WTC11 (cell line): ENCODE data around the gene OBSL1. TPM values are rescaled to one million over a fixed set of nuclear protein-coding genes. Genes with fewer than 3 reads are reported as not detected.

Source experiments
- ATAC-seq: fragments of 200-7000 bp; cut with Tn5 transposase; 2 replicates; pipeline ENCODE4 v1.10.0; 2021; ENCODE audit warnings: mild to moderate bottlenecking, moderate library complexity
- CTCF ChIA-PET: fragments of 300-600 bp; sonication (Branson Sonifier 250); formaldehyde crosslinking; loops from one replicate; lab custom pipeline; 2021; ENCODE audit warnings: antibody characterized with exemption; lab: Charles Lee
- POLR2A ChIA-PET: fragments of 350-600 bp; sonication (Branson Sonifier 250); formaldehyde crosslinking; loops from one replicate; lab custom pipeline; 2021; ENCODE audit warnings: antibody characterized with exemption; lab: Charles Lee
- DNase-seq: peaks from one replicate; pipeline ENCODE4 v3.0.0; 2021; ENCODE audit warnings: low spot score
- H3K27ac Mint-ChIP-seq: 2 replicates; pipeline ENCODE4 v1.8.0; 2021; ENCODE audit warnings: mixed read lengths
- H3K27me3 Mint-ChIP-seq: 2 replicates; pipeline ENCODE4 v1.8.0; 2021; ENCODE audit warnings: low read depth, mild to moderate bottlenecking, moderate library complexity, mixed read lengths
- H3K36me3 Mint-ChIP-seq: 2 replicates; pipeline ENCODE4 v1.8.0; 2021; ENCODE audit warnings: mixed read lengths
- H3K4me1 Mint-ChIP-seq: 2 replicates; pipeline ENCODE4 v1.8.0; 2022; ENCODE audit warnings: mixed read lengths
- H3K4me3 Mint-ChIP-seq: 2 replicates; pipeline ENCODE4 v1.8.0; 2021; ENCODE audit warnings: mild to moderate bottlenecking, moderate library complexity, mixed read lengths
- H3K9me3 Mint-ChIP-seq: 2 replicates; pipeline ENCODE4 v1.8.0; 2021; ENCODE audit warnings: mixed read lengths
- CBFB ChIP-seq: sonication (generic); formaldehyde crosslinking; IDR thresholded peaks from 2 replicates; pipeline ENCODE4 v1.8.1; 2022; ENCODE audit warnings: mild to moderate bottlenecking, low read depth, missing genetic modification reagents
- ELF4 ChIP-seq: sonication (generic); formaldehyde crosslinking; IDR thresholded peaks from 2 replicates; pipeline ENCODE4 v1.8.1; 2022; ENCODE audit warnings: low read depth, mild to moderate bottlenecking, moderate library complexity, missing genetic modification reagents
- GTF2I ChIP-seq: fragments of 250-450 bp; sonication (Bioruptor Pico); conservative IDR thresholded peaks from 2 replicates; pipeline ENCODE4 v1.4.0; 2021; ENCODE audit warnings: mild to moderate bottlenecking
- JUN ChIP-seq: sonication (generic); formaldehyde crosslinking; IDR thresholded peaks from 2 replicates; pipeline ENCODE4 v1.8.0; 2023; ENCODE audit warnings: mild to moderate bottlenecking, missing genetic modification reagents
- NFE2L1 ChIP-seq: sonication (generic); formaldehyde crosslinking; IDR thresholded peaks from 2 replicates; pipeline ENCODE4 v1.8.1; 2023; ENCODE audit warnings: missing genetic modification reagents
- PRRX2 ChIP-seq: fragments of 250-450 bp; sonication (Bioruptor Pico); IDR thresholded peaks from 2 replicates; pipeline ENCODE4 v1.8.0; 2021; ENCODE audit warnings: mild to moderate bottlenecking
- TEAD1 ChIP-seq: sonication (generic); formaldehyde crosslinking; IDR thresholded peaks from 2 replicates; pipeline ENCODE4 v1.8.0; 2022; ENCODE audit warnings: mild to moderate bottlenecking, missing genetic modification reagents
- TP53 ChIP-seq: sonication (generic); formaldehyde crosslinking; IDR thresholded peaks from 2 replicates; pipeline ENCODE4 v1.8.1; 2023; ENCODE audit warnings: mild to moderate bottlenecking, missing genetic modification reagents
- ZBTB21 ChIP-seq: sonication (generic); formaldehyde crosslinking; IDR thresholded peaks from 2 replicates; pipeline ENCODE4 v1.8.1; 2023; ENCODE audit warnings: mild to moderate bottlenecking, missing genetic modification reagents, borderline replicate concordance
- ZNF121 ChIP-seq: sonication (generic); formaldehyde crosslinking; IDR thresholded peaks from 2 replicates; pipeline ENCODE4 v1.8.0; 2023; ENCODE audit warnings: missing genetic modification reagents
- ZNF423 ChIP-seq: fragments of 250-450 bp; sonication (Bioruptor Pico); IDR thresholded peaks from 2 replicates; pipeline ENCODE4 v2.1.2; 2022; ENCODE audit warnings: mild to moderate bottlenecking, moderate library complexity
- total RNA-seq: library from RNA; stranded (reverse); gene quantifications from 3 replicates; pipeline ENCODE4 v1.2.3, GENCODE V29; 2021
- TF ChIP-seq, protein P1 (sequence below): sonication (generic); formaldehyde crosslinking; IDR thresholded peaks from 2 replicates; pipeline ENCODE4 v1.8.1; 2023; ENCODE audit warnings: mild to moderate bottlenecking, moderate library complexity, missing genetic modification reagents
- TF ChIP-seq, protein P2 (sequence below): sonication (generic); formaldehyde crosslinking; conservative IDR thresholded peaks from 2 replicates; pipeline ENCODE4 v1.8.1; 2022; ENCODE audit warnings: mild to moderate bottlenecking, missing genetic modification reagents
- TF ChIP-seq, protein P3 (sequence below): fragments of 250-450 bp; sonication (Bioruptor Pico); IDR thresholded peaks from 2 replicates; pipeline ENCODE4 v1.9.0; 2021; ENCODE audit warnings: mild to moderate bottlenecking
- TF ChIP-seq, protein P4 (sequence below): sonication (generic); formaldehyde crosslinking; IDR thresholded peaks from 2 replicates; pipeline ENCODE4 v1.8.0; 2023; ENCODE audit warnings: missing genetic modification reagents
- TF ChIP-seq, protein P5 (sequence below): fragments of 250-450 bp; sonication (Bioruptor Pico); conservative IDR thresholded peaks from 2 replicates; pipeline ENCODE4 v1.9.0; 2021; ENCODE audit warnings: mild to moderate bottlenecking
- TF ChIP-seq, protein P6 (sequence below): sonication (generic); formaldehyde crosslinking; IDR thresholded peaks from 2 replicates; pipeline ENCODE4 v1.8.1; 2022; ENCODE audit warnings: mild to moderate bottlenecking, missing genetic modification reagents, moderate library complexity, borderline replicate concordance
- TF ChIP-seq, protein P7 (sequence below): sonication (generic); formaldehyde crosslinking; IDR thresholded peaks from 2 replicates; pipeline ENCODE4 v1.8.0; 2023; ENCODE audit warnings: mild to moderate bottlenecking, missing genetic modification reagents
- TF ChIP-seq, protein P8 (sequence below): sonication (generic); formaldehyde crosslinking; IDR thresholded peaks from 2 replicates; pipeline ENCODE4 v1.8.0; 2022; ENCODE audit warnings: mild to moderate bottlenecking, missing genetic modification reagents
- TF ChIP-seq, protein P9 (sequence below): fragments of 250-450 bp; sonication (Bioruptor Pico); IDR thresholded peaks from 2 replicates; pipeline ENCODE4 v2.1.2; 2022; ENCODE audit warnings: mild to moderate bottlenecking, moderate library complexity

OBSL1 gene
- total RNA-seq, 1 experiment from 2014 or later, result 159 TPM

DNA sequence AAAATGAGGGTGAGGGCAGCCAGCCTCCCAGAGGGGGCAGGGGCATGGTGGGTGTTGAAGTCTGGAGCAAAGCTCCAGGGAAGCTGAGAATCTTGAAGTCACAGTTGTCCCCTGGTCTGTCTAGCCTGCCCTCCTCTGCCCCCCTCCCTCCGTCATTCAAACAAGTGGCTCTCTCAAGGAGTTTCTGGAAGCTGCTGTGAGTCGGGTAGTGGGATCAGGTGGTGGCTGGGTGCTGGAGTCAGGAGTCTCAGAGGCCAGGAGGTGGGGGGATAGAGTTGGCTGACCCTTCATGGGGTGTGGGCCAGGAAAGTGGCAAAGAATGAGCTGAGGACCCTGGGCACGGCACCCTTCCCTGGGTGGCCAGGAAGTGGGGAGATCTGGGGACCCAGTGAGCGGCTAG is 57.6 kb downstream of the OBSL1 start (continued):
- TF ChIP-seq, protein P1, sequence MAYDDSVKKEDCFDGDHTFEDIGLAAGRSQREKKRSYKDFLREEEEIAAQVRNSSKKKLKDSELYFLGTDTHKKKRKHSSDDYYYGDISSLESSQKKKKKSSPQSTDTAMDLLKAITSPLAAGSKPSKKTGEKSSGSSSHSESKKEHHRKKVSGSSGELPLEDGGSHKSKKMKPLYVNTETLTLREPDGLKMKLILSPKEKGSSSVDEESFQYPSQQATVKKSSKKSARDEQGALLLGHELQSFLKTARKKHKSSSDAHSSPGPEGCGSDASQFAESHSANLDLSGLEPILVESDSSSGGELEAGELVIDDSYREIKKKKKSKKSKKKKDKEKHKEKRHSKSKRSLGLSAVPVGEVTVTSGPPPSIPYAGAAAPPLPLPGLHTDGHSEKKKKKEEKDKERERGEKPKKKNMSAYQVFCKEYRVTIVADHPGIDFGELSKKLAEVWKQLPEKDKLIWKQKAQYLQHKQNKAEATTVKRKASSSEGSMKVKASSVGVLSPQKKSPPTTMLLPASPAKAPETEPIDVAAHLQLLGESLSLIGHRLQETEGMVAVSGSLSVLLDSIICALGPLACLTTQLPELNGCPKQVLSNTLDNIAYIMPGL (CRISPR knock-in tag), result no peak
- TF ChIP-seq CBFB (CRISPR knock-in tag), result no peak

DNA sequence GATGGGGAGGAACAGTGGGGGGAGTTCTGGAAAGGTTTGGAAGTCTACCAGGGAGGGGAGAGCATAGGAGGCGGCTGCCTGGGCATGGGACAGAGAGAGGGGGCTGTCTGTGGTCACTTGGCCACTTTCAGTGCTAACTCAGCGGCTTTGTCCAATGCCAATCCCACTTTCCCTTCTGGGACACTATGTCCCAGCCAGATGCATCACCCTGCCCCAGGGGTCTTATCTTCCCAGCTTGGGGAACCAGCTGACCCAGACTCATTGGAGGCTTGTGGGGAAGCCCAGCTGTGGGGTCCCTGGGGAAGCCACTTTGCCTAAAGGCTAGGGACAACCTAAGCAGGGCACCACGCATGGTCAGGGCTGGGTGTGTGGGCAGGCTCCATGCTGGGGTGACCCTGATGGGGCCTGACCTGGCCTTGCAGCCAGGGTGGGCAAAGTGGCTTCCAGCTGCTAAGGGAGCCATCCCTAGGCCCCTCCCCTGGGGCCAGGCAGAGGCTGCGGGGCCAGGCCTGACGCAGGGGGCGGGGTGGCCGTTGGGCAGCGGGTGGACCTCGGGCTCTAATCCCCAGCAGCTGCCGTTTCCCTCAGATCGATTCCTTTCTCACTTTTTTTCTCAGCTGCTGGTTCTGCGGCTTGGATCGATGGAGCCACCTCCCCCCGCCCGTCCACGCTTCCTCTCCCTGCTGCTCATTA is 58.7 kb downstream of the OBSL1 start:
- no peak for TF ChIP-seq GTF2I
- TF ChIP-seq, protein P2, sequence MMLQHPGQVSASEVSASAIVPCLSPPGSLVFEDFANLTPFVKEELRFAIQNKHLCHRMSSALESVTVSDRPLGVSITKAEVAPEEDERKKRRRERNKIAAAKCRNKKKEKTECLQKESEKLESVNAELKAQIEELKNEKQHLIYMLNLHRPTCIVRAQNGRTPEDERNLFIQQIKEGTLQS (CRISPR knock-in tag), result no peak
- TF ChIP-seq ZBTB21 (CRISPR knock-in tag), result no peak
- TF ChIP-seq, protein P3, sequence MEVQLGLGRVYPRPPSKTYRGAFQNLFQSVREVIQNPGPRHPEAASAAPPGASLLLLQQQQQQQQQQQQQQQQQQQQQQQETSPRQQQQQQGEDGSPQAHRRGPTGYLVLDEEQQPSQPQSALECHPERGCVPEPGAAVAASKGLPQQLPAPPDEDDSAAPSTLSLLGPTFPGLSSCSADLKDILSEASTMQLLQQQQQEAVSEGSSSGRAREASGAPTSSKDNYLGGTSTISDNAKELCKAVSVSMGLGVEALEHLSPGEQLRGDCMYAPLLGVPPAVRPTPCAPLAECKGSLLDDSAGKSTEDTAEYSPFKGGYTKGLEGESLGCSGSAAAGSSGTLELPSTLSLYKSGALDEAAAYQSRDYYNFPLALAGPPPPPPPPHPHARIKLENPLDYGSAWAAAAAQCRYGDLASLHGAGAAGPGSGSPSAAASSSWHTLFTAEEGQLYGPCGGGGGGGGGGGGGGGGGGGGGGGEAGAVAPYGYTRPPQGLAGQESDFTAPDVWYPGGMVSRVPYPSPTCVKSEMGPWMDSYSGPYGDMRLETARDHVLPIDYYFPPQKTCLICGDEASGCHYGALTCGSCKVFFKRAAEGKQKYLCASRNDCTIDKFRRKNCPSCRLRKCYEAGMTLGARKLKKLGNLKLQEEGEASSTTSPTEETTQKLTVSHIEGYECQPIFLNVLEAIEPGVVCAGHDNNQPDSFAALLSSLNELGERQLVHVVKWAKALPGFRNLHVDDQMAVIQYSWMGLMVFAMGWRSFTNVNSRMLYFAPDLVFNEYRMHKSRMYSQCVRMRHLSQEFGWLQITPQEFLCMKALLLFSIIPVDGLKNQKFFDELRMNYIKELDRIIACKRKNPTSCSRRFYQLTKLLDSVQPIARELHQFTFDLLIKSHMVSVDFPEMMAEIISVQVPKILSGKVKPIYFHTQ (CRISPR knock-in tag), result no peak
- TF ChIP-seq TEAD1, result no peak
- TF ChIP-seq ZNF423 (CRISPR knock-in tag), result no peak
- TF ChIP-seq, protein P4, sequence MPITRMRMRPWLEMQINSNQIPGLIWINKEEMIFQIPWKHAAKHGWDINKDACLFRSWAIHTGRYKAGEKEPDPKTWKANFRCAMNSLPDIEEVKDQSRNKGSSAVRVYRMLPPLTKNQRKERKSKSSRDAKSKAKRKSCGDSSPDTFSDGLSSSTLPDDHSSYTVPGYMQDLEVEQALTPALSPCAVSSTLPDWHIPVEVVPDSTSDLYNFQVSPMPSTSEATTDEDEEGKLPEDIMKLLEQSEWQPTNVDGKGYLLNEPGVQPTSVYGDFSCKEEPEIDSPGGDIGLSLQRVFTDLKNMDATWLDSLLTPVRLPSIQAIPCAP (CRISPR knock-in tag), result no peak
- TF ChIP-seq NFE2L1 (CRISPR knock-in tag), result no peak
- TF ChIP-seq PRRX2 (CRISPR knock-in tag), result no peak
- no peak for TF ChIP-seq JUN
- TF ChIP-seq, protein P5, sequence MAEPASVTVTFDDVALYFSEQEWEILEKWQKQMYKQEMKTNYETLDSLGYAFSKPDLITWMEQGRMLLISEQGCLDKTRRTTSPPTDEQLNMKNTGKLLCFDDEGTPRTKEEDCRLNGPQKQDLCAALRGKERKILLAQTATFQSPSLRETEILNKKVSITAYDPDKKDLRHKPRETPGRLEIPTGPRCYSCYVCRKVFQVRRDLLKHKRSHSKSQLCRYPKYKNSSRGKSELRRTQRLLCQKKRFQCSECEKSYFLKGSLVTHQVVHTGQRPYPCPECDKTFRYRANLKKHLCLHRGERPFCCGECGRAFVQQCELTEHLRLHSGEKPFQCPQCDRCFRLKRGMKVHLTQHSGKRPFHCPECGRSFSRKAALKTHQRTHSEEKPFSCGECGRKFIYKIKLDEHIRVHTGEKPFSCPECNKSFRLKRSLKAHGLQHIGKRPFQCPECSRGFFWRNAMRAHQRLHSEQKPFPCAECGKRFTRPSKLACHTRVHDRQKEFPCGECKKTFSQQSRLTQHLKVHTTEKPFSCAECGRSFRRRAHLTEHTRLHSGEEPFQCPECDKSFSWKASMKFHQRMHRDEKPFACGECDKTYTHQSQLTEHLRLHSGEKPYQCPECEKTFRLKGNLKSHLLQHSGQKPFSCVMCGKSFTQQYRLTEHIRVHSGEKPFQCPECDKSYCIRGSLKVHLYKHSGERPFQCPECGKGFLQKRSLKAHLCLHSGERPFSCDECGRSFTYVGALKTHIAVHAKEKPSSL (CRISPR knock-in tag), result no peak
- TF ChIP-seq, protein P6, sequence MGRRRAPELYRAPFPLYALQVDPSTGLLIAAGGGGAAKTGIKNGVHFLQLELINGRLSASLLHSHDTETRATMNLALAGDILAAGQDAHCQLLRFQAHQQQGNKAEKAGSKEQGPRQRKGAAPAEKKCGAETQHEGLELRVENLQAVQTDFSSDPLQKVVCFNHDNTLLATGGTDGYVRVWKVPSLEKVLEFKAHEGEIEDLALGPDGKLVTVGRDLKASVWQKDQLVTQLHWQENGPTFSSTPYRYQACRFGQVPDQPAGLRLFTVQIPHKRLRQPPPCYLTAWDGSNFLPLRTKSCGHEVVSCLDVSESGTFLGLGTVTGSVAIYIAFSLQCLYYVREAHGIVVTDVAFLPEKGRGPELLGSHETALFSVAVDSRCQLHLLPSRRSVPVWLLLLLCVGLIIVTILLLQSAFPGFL, result no peak
- no peak for TF ChIP-seq TP53 (CRISPR knock-in tag)
- TF ChIP-seq, protein P7, sequence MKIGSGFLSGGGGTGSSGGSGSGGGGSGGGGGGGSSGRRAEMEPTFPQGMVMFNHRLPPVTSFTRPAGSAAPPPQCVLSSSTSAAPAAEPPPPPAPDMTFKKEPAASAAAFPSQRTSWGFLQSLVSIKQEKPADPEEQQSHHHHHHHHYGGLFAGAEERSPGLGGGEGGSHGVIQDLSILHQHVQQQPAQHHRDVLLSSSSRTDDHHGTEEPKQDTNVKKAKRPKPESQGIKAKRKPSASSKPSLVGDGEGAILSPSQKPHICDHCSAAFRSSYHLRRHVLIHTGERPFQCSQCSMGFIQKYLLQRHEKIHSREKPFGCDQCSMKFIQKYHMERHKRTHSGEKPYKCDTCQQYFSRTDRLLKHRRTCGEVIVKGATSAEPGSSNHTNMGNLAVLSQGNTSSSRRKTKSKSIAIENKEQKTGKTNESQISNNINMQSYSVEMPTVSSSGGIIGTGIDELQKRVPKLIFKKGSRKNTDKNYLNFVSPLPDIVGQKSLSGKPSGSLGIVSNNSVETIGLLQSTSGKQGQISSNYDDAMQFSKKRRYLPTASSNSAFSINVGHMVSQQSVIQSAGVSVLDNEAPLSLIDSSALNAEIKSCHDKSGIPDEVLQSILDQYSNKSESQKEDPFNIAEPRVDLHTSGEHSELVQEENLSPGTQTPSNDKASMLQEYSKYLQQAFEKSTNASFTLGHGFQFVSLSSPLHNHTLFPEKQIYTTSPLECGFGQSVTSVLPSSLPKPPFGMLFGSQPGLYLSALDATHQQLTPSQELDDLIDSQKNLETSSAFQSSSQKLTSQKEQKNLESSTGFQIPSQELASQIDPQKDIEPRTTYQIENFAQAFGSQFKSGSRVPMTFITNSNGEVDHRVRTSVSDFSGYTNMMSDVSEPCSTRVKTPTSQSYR (CRISPR knock-in tag), result no peak
- no peak for TF ChIP-seq CBFB (CRISPR knock-in tag)
- no peak for TF ChIP-seq ELF4 (CRISPR knock-in tag)
- TF ChIP-seq ZNF121 (CRISPR knock-in tag), result no peak
- TF ChIP-seq, protein P8, sequence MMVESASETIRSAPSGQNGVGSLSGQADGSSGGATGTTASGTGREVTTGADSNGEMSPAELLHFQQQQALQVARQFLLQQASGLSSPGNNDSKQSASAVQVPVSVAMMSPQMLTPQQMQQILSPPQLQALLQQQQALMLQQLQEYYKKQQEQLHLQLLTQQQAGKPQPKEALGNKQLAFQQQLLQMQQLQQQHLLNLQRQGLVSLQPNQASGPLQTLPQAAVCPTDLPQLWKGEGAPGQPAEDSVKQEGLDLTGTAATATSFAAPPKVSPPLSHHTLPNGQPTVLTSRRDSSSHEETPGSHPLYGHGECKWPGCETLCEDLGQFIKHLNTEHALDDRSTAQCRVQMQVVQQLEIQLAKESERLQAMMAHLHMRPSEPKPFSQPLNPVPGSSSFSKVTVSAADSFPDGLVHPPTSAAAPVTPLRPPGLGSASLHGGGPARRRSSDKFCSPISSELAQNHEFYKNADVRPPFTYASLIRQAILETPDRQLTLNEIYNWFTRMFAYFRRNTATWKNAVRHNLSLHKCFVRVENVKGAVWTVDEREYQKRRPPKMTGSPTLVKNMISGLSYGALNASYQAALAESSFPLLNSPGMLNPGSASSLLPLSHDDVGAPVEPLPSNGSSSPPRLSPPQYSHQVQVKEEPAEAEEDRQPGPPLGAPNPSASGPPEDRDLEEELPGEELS (CRISPR knock-in tag), result no peak
- TF ChIP-seq, protein P9, sequence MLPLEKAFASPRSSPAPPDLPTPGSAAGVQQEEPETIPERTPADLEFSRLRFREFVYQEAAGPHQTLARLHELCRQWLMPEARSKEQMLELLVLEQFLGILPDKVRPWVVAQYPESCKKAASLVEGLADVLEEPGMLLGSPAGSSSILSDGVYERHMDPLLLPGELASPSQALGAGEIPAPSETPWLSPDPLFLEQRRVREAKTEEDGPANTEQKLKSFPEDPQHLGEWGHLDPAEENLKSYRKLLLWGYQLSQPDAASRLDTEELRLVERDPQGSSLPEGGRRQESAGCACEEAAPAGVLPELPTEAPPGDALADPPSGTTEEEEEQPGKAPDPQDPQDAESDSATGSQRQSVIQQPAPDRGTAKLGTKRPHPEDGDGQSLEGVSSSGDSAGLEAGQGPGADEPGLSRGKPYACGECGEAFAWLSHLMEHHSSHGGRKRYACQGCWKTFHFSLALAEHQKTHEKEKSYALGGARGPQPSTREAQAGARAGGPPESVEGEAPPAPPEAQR (CRISPR knock-in tag), result no peak
- ChIA-PET POLR2A (interaction anchor here (1.0 to 2.9 kb wide), 2 partner anchors 14 to 21 kb away, joined by 5 to 8 read pairs; partner anchors contain the start of gene GMPPA), CTCF (interaction anchor here (0.6 to 41.3 kb wide), 8 partner anchors 8 to 126 kb away, joined by 3 to 2316 read pairs (median 6); partner anchors contain the start of gene GMPPA)
- H3K4me1 Mint-ChIP-seq, result peaks cover 51% of the 10 kb centered on the region
- no peaks in the 10 kb centered on the region for H3K9me3 Mint-ChIP-seq
- H3K27me3 Mint-ChIP-seq, result peaks cover 68% of the 10 kb centered on the region
- ATAC-seq (no peak), DNase-seq (no peak)
- no peak overlapping the region for H3K4me3 Mint-ChIP-seq
- no peak overlapping the region for H3K27ac Mint-ChIP-seq
- no peaks in the 10 kb centered on the region for H3K36me3 Mint-ChIP-seq
